SU-DHL-6 (cell line): ENCODE results near the gene BRD4.

Source experiments
- CTCF ChIP-seq: fragments of 200-600 bp; sonication (generic); IDR thresholded peaks from one replicate; pipeline ENCODE4 v1.5.1; 2017; ENCODE audit warnings: antibody characterized with exemption, mild to moderate bottlenecking, low read length, moderate library complexity; ENCODE audit not compliant: insufficient read depth, poor library complexity, severe bottlenecking
- EZH2phosphoT487 ChIP-seq: fragments of 200-600 bp; sonication (generic), shearing (Covaris generic); conservative IDR thresholded peaks from 2 replicates; pipeline ENCODE4 v1.6.1; 2018; ENCODE audit warnings: mild to moderate bottlenecking, antibody characterized with exemption, low read length, moderate library complexity, mixed read lengths

GRCh38 chr19:15289673-15290072 lies 42.7 kb downstream of the BRD4 start:
- TF ChIP-seq CTCF = no peak
- no peak for TF ChIP-seq EZH2phosphoT487
